Measurements from ENCODE around the gene TPM2. TPM values are rescaled to one million over a fixed set of nuclear protein-coding genes. Genes with fewer than 3 reads are reported as not detected.

Gene TPM2
- total RNA-seq, 1 donor from 2014 or later, result 188 TPM

DNA sequence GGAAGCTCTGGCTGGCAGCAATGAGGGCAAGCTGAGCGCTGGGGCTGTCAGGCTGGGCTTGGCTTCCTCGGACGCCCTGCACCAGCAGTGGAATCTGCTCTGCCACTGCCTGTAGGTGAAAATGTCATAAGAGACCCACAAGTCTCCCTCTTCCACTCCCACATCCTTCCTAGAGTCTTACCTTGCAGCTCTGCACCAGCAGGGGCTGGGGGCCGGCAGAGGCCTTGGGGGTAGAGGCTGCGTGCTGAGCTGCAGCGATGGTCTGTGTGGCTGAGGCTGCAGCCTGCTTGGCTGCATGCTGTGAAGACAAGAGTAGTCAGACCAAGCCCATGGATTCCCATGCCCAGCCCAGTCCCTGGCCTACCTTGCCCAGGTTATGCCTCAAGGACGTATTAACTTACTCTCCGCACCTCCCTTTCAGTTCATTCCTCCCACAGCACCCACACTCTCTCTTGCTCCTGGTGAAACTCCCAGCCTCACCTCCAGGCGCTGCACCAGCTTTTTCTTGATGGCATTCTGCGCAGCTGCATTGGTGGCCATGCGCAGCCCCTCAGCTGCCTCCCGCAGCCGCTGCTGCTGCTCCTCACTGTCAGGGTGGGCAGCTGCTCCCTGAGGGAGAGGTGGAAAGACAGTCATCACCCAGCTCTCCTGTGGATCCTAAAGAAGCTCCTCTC is 25.0 kb upstream of the TPM2 start:
- TF ChIP-seq CTCF (IDR thresholded peaks at IDR 0.05; ENCODE audit: partially characterized antibody, unreplicated experiment), result no peak

DNA sequence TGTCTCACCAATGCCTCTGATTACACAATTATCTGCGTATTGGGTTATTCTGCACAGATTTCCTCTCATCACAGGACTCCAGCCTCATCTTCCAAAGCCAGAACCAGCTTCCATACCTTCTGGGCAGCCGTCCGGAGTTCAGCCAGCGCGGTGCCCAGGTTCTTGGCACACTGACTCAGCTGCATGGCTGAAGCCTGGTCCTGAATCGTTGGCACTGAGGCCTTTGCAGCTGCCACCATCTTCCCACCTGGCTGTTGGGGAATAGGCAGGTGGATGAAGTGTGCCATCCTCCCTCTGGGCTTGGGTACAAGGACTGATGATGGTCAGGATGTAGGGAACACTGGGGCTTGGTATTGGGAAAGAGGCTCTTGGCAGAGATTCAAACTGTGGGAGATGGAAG is 24.4 kb upstream of the TPM2 start:
- no peak for TF ChIP-seq CTCF (IDR thresholded peaks at IDR 0.05; ENCODE audit: partially characterized antibody, unreplicated experiment)
- Mint-ChIP-seq H3K27me3 (ENCODE audit: unreplicated experiment) (peaks cover 6% of the 10 kb centered on the region), H3K4me1 (ENCODE audit: low read depth, unreplicated experiment) (no peaks in the 10 kb centered on the region), H3K4me3 (ENCODE audit: unreplicated experiment) (no peak overlapping the region), H3K9me3 (ENCODE audit: unreplicated experiment) (no peaks in the 10 kb centered on the region), H3K36me3 (ENCODE audit: unreplicated experiment) (no peaks in the 10 kb centered on the region), H3K27ac (ENCODE audit: unreplicated experiment) (no peak overlapping the region)
- no peak for DNase-seq

More for the DNA sequence above, 25.0 kb upstream of the TPM2 start:
- DNase-seq, result no peak
- H3K27ac Mint-ChIP-seq (ENCODE audit: unreplicated experiment), result no peak overlapping the region
- H3K36me3 Mint-ChIP-seq (ENCODE audit: unreplicated experiment), result no peaks in the 10 kb centered on the region
- no peaks in the 10 kb centered on the region for H3K9me3 Mint-ChIP-seq (ENCODE audit: unreplicated experiment)
- H3K27me3 Mint-ChIP-seq (ENCODE audit: unreplicated experiment), result peaks cover 4% of the 10 kb centered on the region
- no peak overlapping the region for H3K4me3 Mint-ChIP-seq (ENCODE audit: unreplicated experiment)
- no peaks in the 10 kb centered on the region for H3K4me1 Mint-ChIP-seq (ENCODE audit: low read depth, unreplicated experiment)

- Mint-ChIP-seq H3K36me3 (ENCODE audit: unreplicated experiment) (no peaks in the 10 kb centered on the region), H3K4me3 (ENCODE audit: unreplicated experiment) (no peak overlapping the region), H3K27me3 (ENCODE audit: unreplicated experiment) (peaks cover 7% of the 10 kb centered on the region), H3K27ac (ENCODE audit: unreplicated experiment) (no peak overlapping the region), H3K9me3 (ENCODE audit: unreplicated experiment) (no peaks in the 10 kb centered on the region), H3K4me1 (ENCODE audit: low read depth, unreplicated experiment) (no peaks in the 10 kb centered on the region)
- DNase-seq, result no peak
- no peak for TF ChIP-seq CTCF (IDR thresholded peaks at IDR 0.05; ENCODE audit: partially characterized antibody, unreplicated experiment)
Measured at GRCh38 chr9:35713578-35713977, 23.9 kb upstream of the TPM2 start.

- no peak for TF ChIP-seq CTCF (IDR thresholded peaks at IDR 0.05; ENCODE audit: partially characterized antibody, unreplicated experiment)
- H3K27ac Mint-ChIP-seq (ENCODE audit: unreplicated experiment), result no peak overlapping the region
- H3K36me3 Mint-ChIP-seq (ENCODE audit: unreplicated experiment), result peaks cover 5% of the 10 kb centered on the region
- H3K9me3 Mint-ChIP-seq (ENCODE audit: unreplicated experiment), result no peaks in the 10 kb centered on the region
- H3K4me3 Mint-ChIP-seq (ENCODE audit: unreplicated experiment), result no peak overlapping the region
- peaks cover 4% of the 10 kb centered on the region for H3K27me3 Mint-ChIP-seq (ENCODE audit: unreplicated experiment)
- DNase-seq, result no peak
- H3K4me1 Mint-ChIP-seq (ENCODE audit: low read depth, unreplicated experiment), result no peaks in the 10 kb centered on the region
Measured at GRCh38 chr9:35712762-35713400, 23.2 kb upstream of the TPM2 start.

Data from glutamatergic neuron (in vitro differentiated cells).